Globus pallidus (tissue), 1 donor: ENCODE results near the gene TNS1.
"Not testable (repeated sequence)": the region's sequence is repeated elsewhere in the genome, so short reads cannot be mapped to it uniquely, and the experiment has no call there.

Experiments used
- DNase-seq: peaks from one replicate; pipeline ENCODE4 v3.0.0-alpha.2; 2015; ENCODE audit warnings: low spot score

Gene TNS1

DNA sequence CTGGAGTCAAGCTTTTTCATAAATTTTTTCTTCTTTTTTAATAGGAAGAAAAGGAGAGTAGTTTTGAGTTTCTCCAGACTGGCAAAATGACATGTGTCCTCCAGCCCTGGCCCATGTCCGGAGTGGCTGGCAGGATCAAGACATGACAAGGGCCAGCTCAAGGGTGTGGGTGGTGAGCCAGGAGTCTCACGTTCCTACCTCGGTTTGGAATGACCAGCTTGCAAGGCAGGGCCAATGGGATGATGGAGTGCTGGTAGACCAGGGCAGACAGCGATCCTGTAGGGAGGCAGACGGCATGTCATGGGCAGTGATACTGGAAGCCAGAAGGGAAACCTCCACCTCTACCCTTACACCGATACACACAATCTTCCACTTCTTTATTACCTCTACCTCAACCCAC lies 190.6 kb downstream of the TNS1 start:
- no peak for DNase-seq

- DNase-seq: no peak
Measured at GRCh38 chr2:217810260-217810659, 192.5 kb downstream of the TNS1 start.

GRCh38 chr2:217809736-217810135 lies 193.1 kb downstream of the TNS1 start:
- no peak for DNase-seq

DNA sequence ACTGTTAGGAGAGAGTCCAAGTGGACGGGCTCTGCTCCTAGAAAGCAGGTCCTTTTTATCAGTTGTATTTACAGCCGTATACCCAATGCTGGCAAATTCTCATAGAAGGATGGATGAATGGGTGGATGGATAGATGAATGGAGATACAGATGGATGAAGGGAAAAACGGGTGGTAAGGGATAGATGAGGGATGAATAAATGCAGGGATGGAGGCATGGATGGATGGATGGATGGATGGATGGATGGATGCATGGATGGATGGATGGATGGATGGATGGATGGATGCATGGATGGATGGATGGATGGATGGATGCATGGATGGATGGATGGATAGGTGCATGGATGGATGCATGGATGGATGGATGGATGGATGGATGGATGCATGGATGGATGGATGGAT lies 193.8 kb downstream of the TNS1 start:
- DNase-seq: not testable (repeated sequence)

DNA sequence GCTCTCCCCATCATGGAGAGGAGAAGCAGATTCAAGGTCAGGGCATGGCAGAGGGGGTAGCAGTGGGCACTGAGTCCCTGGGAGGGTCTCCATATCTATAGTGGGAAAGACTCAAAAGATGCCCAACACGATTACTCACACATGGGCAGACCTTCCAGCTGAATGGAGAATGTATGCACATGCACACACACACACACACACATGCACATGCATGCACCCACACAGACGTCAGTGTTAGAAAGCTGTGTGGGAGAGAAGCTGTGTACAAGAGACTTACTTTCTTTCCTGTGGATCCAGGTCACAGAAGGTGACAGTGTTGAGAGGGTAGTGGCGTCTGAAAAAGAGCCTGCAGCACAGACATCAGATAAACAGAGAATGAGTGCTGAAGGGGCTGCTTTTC lies 194.5 kb downstream of the TNS1 start:
- no peak for DNase-seq

DNA sequence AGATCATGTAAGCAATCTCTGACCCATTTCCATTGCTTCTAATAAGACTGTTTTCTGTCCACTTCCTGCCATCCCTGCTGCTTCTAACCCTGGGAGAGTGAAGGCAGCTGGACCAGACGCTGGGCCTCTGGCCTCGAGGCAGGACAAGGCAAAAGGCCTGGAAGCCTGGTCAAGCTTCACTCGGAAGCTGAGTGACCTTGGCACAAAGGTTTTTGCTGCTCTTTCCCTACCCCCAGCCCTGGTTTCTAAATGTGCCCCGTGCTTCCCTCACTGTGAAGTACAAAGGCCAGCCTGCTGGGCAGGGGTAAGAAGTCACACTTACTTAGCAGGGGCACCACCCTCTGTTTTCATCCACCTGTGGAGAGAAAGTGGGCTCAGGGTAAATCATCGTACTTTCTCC lies 195.0 kb downstream of the TNS1 start:
- no peak for DNase-seq

DNA sequence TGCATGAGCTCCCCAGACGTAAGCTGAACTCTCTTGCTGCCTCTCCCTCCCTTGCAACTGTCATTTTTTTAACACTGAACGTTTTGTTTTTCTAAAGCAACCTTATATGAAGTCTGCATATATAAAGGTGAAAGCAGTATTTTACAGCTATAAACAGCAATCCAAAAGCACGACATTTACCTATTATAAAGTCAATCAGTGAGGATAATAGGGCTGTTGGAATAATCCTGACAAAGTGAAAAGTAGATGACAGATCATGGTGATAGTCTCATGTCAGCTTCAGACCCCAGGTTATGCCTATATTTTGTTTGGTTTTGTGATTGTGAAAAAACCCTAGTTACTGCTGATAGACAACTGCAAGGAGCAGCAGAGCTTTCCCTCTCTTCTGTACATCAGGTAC lies 195.8 kb downstream of the TNS1 start:
- no peak for DNase-seq

DNA sequence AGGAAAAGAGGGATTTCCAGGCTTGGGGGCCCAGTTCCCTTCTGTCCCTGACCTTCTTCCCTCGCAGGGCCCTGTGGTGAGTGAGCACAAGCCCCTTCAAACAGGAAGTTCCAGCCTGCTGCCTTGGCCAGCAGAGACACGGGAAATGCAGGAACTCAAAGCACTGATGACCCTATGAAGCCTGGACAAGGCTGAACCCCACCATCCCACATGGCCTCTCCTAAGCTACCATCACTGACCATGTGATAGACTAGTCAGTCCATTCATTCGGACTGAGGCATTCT lies 196.4 kb downstream of the TNS1 start:
- no peak for DNase-seq

DNA sequence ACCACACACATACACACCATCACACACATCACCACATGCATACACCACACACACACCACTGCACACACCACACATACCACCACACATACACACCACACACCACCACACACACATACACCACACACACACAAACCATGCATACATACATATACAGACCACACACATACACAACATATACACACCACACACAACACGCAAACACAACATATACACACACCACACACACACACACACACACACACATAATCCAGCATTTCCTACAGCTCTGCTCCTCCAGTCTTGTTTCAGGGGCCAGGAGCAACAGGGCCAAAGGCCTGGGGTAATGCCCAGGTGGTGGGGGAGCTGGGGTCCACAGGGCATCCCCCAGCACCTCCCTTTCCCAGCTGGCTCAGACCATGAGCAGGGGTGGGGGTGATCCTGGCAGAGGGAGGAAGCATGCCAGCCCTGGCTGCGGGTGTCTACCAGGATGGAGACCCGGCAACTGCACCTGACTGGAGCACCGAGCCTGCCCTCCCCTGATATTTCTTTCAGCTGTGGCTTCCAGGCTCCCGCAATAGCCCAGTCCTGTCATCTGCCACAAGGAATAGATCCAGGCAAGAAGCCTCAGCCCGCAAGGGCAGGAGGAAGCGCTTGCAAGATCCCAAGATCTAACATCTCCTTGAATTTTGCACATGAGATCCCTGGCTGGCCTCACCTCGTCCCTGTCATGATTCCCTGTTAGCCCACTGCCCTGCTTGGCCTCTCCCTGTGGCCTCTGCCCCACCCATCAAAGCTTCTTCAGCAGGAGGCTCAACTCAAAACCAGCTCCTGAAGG lies 196.9 kb downstream of the TNS1 start:
- DNase-seq: no peak

DNA sequence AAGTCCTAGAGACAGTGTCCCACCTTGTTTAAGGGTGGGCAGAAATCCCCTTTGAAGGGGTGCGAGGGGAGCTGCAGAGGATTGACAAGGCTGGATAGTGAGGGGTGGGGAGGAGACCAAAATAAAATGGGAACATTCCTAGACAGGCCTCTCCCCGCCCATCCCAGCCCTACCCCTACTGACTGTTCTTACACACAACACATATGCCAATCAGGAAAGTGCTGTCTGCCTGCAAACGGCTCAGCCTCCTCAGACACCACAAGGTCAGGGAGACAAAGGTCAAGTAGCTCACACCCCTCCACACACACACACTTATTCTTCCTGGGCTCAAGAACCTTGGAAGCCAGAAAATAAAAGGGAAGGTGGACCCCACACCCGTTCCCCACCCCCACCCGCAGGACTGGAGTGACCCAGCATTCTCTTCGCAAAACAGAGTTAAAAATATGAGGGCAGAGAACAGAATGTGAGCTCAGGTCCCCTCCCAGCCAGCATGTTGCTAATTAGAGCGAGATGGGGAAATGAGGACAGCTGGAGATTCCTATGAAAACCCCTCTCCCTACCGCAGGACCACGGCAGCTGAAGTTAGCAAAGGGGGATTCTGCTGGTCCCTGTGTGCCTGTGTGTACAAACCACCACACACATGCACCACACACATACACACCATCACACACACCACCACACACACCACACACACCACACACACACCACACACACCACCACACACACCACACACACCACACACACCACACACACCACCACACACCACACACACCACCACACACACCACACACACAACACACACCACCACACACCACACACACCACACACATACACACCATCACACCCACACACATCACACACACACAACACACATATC lies 197.8 kb downstream of the TNS1 start:
- no peak for DNase-seq

GRCh38 chr2:217804338-217804737 lies 198.5 kb downstream of the TNS1 start:
- no peak for DNase-seq

GRCh38 chr2:217803653-217803960 lies 199.2 kb downstream of the TNS1 start:
- no peak for DNase-seq

GRCh38 chr2:217802876-217803652 lies 199.7 kb downstream of the TNS1 start:
- no peak for DNase-seq

- DNase-seq: no peak
Measured at GRCh38 chr2:217802266-217802665, 200.5 kb downstream of the TNS1 start.

DNA sequence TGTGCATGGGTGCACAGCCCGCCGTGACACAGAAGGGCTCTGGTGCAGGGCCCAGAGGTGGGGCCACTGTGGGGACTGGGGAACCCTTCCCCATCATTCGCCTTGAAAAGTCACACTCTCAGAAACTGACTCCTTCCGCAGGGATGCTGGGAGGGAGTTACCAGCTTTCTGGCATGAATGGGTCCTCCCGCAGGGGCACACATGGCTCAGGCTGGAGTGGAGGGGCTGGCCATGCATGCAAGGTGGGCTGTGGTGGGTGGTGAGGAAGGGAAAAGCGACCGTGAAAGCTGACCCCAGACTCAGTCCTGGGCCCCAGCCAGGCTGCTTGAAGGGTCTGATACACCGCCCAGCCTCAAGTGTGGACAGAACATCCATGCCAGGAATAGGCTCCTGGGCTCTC lies 201.1 kb downstream of the TNS1 start:
- DNase-seq: no peak

DNA sequence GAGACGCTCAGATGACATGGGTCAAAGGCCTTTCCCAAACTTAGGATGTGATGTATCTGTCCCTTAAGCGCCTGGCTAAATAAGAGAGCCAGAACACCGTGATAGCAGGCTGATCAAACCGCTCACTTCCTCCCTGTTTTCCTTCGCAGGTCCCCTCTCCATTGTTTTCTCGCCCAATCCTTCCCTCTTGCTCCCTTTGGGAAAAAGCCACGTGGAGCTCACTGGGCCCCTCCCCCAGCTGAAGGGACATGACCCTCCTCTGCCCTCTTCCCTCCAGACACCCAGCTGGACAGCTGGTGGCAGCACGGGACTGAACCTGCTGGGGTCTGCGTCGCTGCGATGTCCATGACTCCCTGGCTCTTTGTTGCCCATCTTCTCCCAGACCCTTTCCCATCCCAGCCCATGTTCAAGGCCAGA lies 201.7 kb downstream of the TNS1 start:
- DNase-seq: no peak

- DNase-seq: no peak
Measured at GRCh38 chr2:217800433-217801114, 202.2 kb downstream of the TNS1 start.

DNA sequence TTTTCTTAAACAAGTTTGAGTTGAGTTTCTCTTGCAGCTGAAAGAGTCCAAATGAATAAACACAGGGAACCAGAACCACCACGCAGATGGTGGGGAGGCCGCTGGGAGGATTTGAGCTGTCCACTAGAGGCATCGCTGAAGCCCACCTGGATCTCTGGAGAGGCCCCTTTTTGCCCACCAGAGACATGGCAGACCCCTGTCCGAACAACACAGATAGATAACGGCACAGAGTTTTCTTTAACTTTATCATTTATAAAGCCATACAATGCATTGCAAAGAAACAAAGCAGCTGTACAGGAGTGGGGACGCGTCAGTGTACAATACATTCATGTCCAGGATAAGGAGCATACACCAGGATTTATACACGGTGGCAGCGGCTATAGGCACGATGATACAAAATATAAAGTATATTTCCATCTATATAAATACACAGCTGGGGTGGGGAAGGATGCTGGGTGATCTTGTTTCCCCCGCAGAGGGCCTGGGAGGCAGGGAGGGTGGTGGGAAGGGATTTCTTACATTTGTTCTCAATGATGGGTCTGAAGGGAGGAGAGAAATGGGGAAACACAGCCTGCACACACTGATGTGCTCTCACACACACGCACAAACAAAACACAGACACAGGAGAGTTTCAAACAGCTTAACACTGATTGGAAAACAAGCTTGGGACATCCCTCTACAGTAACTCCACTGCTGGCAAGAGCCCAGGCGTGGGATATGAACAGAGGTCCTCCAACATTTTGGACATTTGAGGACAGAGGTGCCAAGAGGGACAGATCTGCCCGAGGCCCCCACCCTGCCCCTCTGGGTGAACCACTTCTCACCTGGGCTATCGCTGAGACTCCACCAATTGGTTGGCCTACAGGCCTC lies 203.0 kb downstream of the TNS1 start:
- no peak for DNase-seq

DNA sequence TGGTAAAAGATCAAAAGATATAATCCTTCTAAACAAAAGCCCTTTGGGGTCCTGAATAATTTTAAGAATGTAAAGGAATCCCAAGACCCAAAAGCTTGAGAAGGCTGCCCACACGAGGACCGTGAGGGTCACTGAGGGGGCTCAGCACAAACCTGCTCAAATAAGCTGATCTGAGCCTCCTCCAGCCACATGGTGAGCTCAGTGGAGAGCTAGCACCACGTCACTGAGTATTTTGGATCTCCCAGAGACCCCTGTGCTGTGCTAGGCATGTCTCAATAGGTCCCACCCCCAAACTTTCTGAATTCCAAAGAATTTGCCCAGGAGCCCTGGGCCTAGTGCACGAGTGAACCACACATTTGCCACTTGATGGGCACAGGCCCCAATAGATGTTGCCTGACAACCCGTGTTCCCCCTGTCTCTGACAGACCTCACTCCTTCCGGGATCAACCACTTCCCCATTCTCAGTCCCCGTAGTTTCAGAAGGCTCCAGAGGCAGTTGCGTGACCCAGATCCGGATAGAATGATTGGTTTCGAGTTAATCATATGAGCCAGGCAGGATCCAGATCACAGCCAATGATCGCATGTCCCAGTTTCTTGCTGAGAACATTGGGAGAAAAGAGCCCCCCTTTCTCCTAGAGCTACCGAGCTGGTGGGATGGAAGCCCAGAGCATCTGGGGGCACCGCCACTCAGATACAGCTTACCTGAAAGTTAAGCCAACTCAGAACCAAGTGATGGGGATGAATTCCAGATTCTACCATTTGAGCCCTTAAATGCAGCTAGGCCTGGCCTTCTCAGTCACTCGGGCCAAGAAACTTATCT lies 203.8 kb downstream of the TNS1 start:
- DNase-seq: peak; percentile 57

GRCh38 chr2:217798191-217798590 lies 204.6 kb downstream of the TNS1 start:
- no peak for DNase-seq
